ENCODE results near the gene MED14. TPM values are rescaled to one million over a fixed set of nuclear protein-coding genes. Genes with fewer than 3 reads are reported as not detected.
"Not testable (repeated sequence)": the region's sequence is repeated elsewhere in the genome, so short reads cannot be mapped to it uniquely, and the experiment has no call there.

The MED14 gene
- total RNA-seq, 1 donor from 2014 or later, result 21.5 TPM

GRCh38 chrX:40749681-40750494, 14.5 kb upstream of the MED14 start:
- DNase-seq (ENCODE audit: low read depth), result no peak
- H3K4me3 ChIP-seq (ENCODE audit: low read depth, low read length), result no peak overlapping the region
- no peak for TF ChIP-seq CTCF (conservative IDR thresholded peaks at IDR 0.05; ENCODE audit: low read depth, low read length)

GRCh38 chrX:40748977-40749376, 13.6 kb upstream of the MED14 start:
- no peak for TF ChIP-seq CTCF (conservative IDR thresholded peaks at IDR 0.05; ENCODE audit: low read depth, low read length)
- H3K4me3 ChIP-seq (ENCODE audit: low read depth, low read length), result no peak overlapping the region
- DNase-seq (ENCODE audit: low read depth), result no peak

DNA sequence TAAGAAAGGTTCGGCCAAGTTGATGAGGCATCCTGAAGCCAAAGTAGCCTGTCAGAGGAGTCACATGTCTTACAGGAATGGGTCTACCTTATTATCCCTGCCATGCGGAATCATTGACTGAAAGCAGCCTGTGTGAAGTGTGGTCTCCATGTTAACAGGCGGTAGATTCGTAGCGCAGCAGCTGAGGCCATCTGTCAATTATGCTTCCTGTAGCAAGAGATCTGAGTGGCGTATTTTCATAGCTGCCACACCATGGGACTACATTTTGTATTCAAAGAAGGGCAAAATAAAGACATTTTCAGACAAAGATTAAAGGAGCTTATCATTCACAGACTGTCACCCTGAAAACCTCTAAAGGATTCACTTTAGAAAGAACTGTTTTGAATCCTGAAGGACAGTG, 11.2 kb upstream of the MED14 start:
- no peak for TF ChIP-seq CTCF (conservative IDR thresholded peaks at IDR 0.05; ENCODE audit: low read depth, low read length)
- DNase-seq (ENCODE audit: low read depth), result no peak

DNA sequence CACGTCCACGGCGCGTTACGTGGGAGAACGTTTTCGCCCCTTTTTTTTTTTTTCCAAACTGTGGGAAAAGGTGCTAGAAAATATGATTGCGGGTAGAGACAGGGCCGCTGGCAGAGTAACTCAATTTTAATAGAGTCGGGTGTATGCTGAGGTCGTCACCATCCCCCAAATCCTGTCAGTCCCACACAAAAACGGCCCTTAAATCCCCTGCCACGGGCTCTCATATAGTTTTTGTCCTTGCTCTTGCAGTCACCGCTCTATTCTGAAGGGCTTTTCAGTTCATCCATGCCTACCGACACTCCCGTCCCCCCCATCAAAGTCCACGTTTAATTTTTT, 796 bp upstream of the MED14 start:
- TF ChIP-seq CTCF (conservative IDR thresholded peaks at IDR 0.05; ENCODE audit: low read depth, low read length), result no peak
- H3K4me3 ChIP-seq (ENCODE audit: low read depth, low read length), result peak overlapping the region; percentile 61
- no peak for DNase-seq (ENCODE audit: low read depth)

More for the DNA sequence above, 11.2 kb upstream of the MED14 start:
- H3K4me3 ChIP-seq (ENCODE audit: low read depth, low read length), result no peak overlapping the region

- DNase-seq (ENCODE audit: low read depth), result no peak
Measured at GRCh38 chrX:40734971-40735324, 394 bp downstream of the MED14 start.

GRCh38 chrX:40733706-40734105, 1.6 kb downstream of the MED14 start:
- no peak for TF ChIP-seq CTCF (conservative IDR thresholded peaks at IDR 0.05; ENCODE audit: low read depth, low read length)
- peak overlapping the region; percentile 61 for H3K4me3 ChIP-seq (ENCODE audit: low read depth, low read length)
- no peak for DNase-seq (ENCODE audit: low read depth)

More at GRCh38 chrX:40734971-40735324, 394 bp downstream of the MED14 start:
- no peak for TF ChIP-seq CTCF (conservative IDR thresholded peaks at IDR 0.05; ENCODE audit: low read depth, low read length)
- H3K4me3 ChIP-seq (ENCODE audit: low read depth, low read length), result peak overlapping the region; percentile 61

- H3K4me3 ChIP-seq (ENCODE audit: low read depth, low read length); DNase-seq (ENCODE audit: low read depth): not testable (repeated sequence)
Measured at GRCh38 chrX:40732499-40732898, 2.8 kb downstream of the MED14 start.

Measured in epithelial cell of proximal tubule (primary cell).